ENCODE data around the gene CTNNA2.

- no peak for TF ChIP-seq POU6F1 (CRISPR knock-in tag; IDR thresholded peaks at IDR 0.05; ENCODE audit: borderline replicate concordance, low read depth)
- no peak for TF ChIP-seq PPARA (CRISPR knock-in tag; IDR thresholded peaks at IDR 0.05; ENCODE audit: borderline replicate concordance)
- TF ChIP-seq ARNTL (CRISPR knock-in tag; IDR thresholded peaks at IDR 0.05; ENCODE audit: borderline replicate concordance, low read depth): no peak
- TF ChIP-seq ZFP3 (CRISPR knock-in tag; IDR thresholded peaks at IDR 0.05): no peak
These were observed 1032.8 kb downstream of the CTNNA2 start for GRCh38 chr2:80545420-80546210.
